Osteoblast (primary cell): ENCODE measurements around the gene POP5. TPM values are rescaled to one million over a fixed set of nuclear protein-coding genes. Genes with fewer than 3 reads are reported as not detected.
"Not testable (repeated sequence)": the region's sequence is repeated elsewhere in the genome, so short reads cannot be mapped to it uniquely, and the experiment has no call there.

Experiments
- DNase-seq: peaks from one replicate; pipeline ENCODE4 v3.0.0; 2011; ENCODE audit warnings: low spot score, mixed read lengths; ENCODE audit not compliant: insufficient read length; ENCODE audit errors: missing footprints
- H2AFZ ChIP-seq: 2 replicates; pipeline ENCODE4 v1.6.0; 2011; ENCODE audit warnings: mild to moderate bottlenecking, low read length
- H3K27ac ChIP-seq: 2 replicates; pipeline ENCODE4 v1.5.1; 2011; ENCODE audit warnings: mild to moderate bottlenecking, low read depth, low read length, moderate library complexity
- H3K27me3 ChIP-seq: 2 replicates; pipeline ENCODE4 v1.6.0; 2012; ENCODE audit warnings: mild to moderate bottlenecking, control low read depth, inconsistent platforms, low read length, moderate library complexity; ENCODE audit not compliant: insufficient read depth
- H3K36me3 ChIP-seq: 2 replicates; pipeline ENCODE4 v1.5.1; 2011; ENCODE audit warnings: mild to moderate bottlenecking, low read length, control low read depth, moderate library complexity; ENCODE audit not compliant: insufficient read depth
- H3K4me1 ChIP-seq: 2 replicates; pipeline ENCODE4 v1.5.1; 2011; ENCODE audit warnings: mild to moderate bottlenecking, low read length, control low read depth, moderate library complexity; ENCODE audit not compliant: insufficient read depth
- H3K4me2 ChIP-seq: 2 replicates; pipeline ENCODE4 v1.6.0; 2011; ENCODE audit warnings: mild to moderate bottlenecking, low read length; ENCODE audit not compliant: insufficient read depth
- H3K4me3 ChIP-seq: fragments of 200-600 bp; sonication (generic); 3 replicates; pipeline ENCODE4 v1.5.1; 2012; ENCODE audit warnings: mild to moderate bottlenecking, low read length, inconsistent platforms; ENCODE audit not compliant: insufficient read depth
- H3K79me2 ChIP-seq: 2 replicates; pipeline ENCODE4 v1.6.0; 2012; ENCODE audit warnings: mild to moderate bottlenecking, low read length, control low read depth, inconsistent platforms; ENCODE audit not compliant: insufficient read depth
- H3K9me3 ChIP-seq: 2 replicates; pipeline ENCODE4 v1.5.1; 2011; ENCODE audit warnings: low read depth, low read length, control low read depth
- H4K20me1 ChIP-seq: 2 replicates; pipeline ENCODE4 v1.6.0; 2012; ENCODE audit warnings: mild to moderate bottlenecking, low read length, control low read depth; ENCODE audit not compliant: insufficient read depth
- CTCF ChIP-seq: IDR thresholded peaks from 2 replicates; pipeline ENCODE4 v1.5.1; 2011; ENCODE audit warnings: mild to moderate bottlenecking, low read depth, low read length, moderate library complexity; ENCODE audit errors: extremely low read depth
- total RNA-seq: library from RNA; depleted of rRNA; stranded (reverse); fragments of >200 nt; gene quantifications from 2 replicates; pipeline ENCODE4 v1.2.3, GENCODE V29; 2012

POP5 gene
- total RNA-seq, 1 donor: 26.8 TPM

GRCh38 chr12:120534703-120535655 lies 46.2 kb downstream of the POP5 start:
- Histone ChIP-seq H3K79me2 (peaks cover 58% of the 10 kb centered on the region), H3K4me1 (peaks cover 47% of the 10 kb centered on the region)

GRCh38 chr12:120534203-120534702 lies 46.9 kb downstream of the POP5 start, which contains the start of gene RNF10:
TSS of gene RNF10 (plus strand) at chr12:120534356. CDS start at chr12:120534812, 456 bp downstream.
- TF ChIP-seq CTCF: no peak
- Histone ChIP-seq H3K9me3 (no peaks in the 10 kb centered on the region), H3K27ac (peak within 1 kb of the TSS; percentile 83), H3K4me3 (peak within 1 kb of the TSS; percentile 97), H3K36me3 (peaks cover 8% of the 10 kb centered on the region), H2AFZ (peak within 1 kb of the TSS; percentile 68), H3K27me3 (no peaks in the 10 kb centered on the region), H4K20me1 (peaks cover 45% of the 10 kb centered on the region), H3K4me1 (peaks cover 45% of the 10 kb centered on the region), H3K79me2 (peaks cover 51% of the 10 kb centered on the region), H3K4me2 (peak within 1 kb of the TSS; percentile 96)
- peak; percentile 93 for DNase-seq

More at GRCh38 chr12:120534703-120535655, 46.2 kb downstream of the POP5 start:
- H3K4me3 ChIP-seq: peak overlapping the region; percentile 97
- H3K9me3 ChIP-seq: no peaks in the 10 kb centered on the region
- no peaks in the 10 kb centered on the region for H3K27me3 ChIP-seq
- H4K20me1 ChIP-seq: peaks cover 53% of the 10 kb centered on the region
- H3K27ac ChIP-seq: peak overlapping the region; percentile 83
- peak; percentile 93 for DNase-seq
- no peak for TF ChIP-seq CTCF
- H3K36me3 ChIP-seq: peaks cover 8% of the 10 kb centered on the region
- H3K4me2 ChIP-seq: peak overlapping the region; percentile 96
- H2AFZ ChIP-seq: peak overlapping the region; percentile 68

GRCh38 chr12:120532701-120533238 lies 48.4 kb downstream of the POP5 start:
- peaks cover 45% of the 10 kb centered on the region for H3K79me2 ChIP-seq
- no peak for DNase-seq
- H3K36me3 ChIP-seq: peaks cover 8% of the 10 kb centered on the region
- H3K27ac ChIP-seq: no peak overlapping the region
- no peak overlapping the region for H2AFZ ChIP-seq
- no peaks in the 10 kb centered on the region for H3K27me3 ChIP-seq
- peaks cover 36% of the 10 kb centered on the region for H3K4me1 ChIP-seq
- H3K4me3 ChIP-seq: no peak overlapping the region
- no peak for TF ChIP-seq CTCF
- no peaks in the 10 kb centered on the region for H3K9me3 ChIP-seq
- H3K4me2 ChIP-seq: no peak overlapping the region
- H4K20me1 ChIP-seq: peaks cover 31% of the 10 kb centered on the region

- not testable (repeated sequence) for H3K27ac ChIP-seq, H3K27me3 ChIP-seq, H3K9me3 ChIP-seq, DNase-seq, H4K20me1 ChIP-seq, H3K36me3 ChIP-seq
- peaks cover 21% of the 10 kb centered on the region for H3K79me2 ChIP-seq
- peak overlapping the region; percentile 97 for H3K4me3 ChIP-seq
- H3K4me2 ChIP-seq: peak overlapping the region; percentile 88
- H3K4me1 ChIP-seq: peaks cover 19% of the 10 kb centered on the region
- H2AFZ ChIP-seq: peak overlapping the region; percentile 99
Measured at GRCh38 chr12:120530418-120530761, 50.8 kb downstream of the POP5 start.
